Suprapubic skin (tissue), 4 donors: ENCODE measurements around the gene IFNK.

Experiments used
- EP300 ChIP-seq: sonication (generic); formaldehyde crosslinking; IDR thresholded peaks from one replicate; pipeline ENCODE4 v1.6.1; 2017; ENCODE audit warnings: antibody characterized with exemption
- POLR2A ChIP-seq, 2 donors: fragments of 450-650 bp; IDR thresholded peaks; one replicate each; pipeline ENCODE4 v1.6.1; 2017; ENCODE audit warnings: antibody characterized with exemption in 2 of 2, mild to moderate bottlenecking in 2 of 2, moderate library complexity in 2 of 2
- POLR2AphosphoS5 ChIP-seq, 3 donors: sonication (generic); formaldehyde crosslinking; IDR thresholded peaks; one replicate each; pipeline ENCODE4 v1.6.1; 2017; ENCODE audit warnings: antibody characterized with exemption in 3 of 3
- TF ChIP-seq, protein P1 (sequence below), 2 donors: fragments of 200-600 bp in 1 of 2; fragments of 450-650 bp in 1 of 2; sonication (generic) in 1 of 2; IDR thresholded peaks; one replicate each; pipeline ENCODE4 v1.5.1; 2016 to 2019; ENCODE audit warnings: antibody characterized with exemption in 2 of 2, mild to moderate bottlenecking in 1 of 2, moderate library complexity in 1 of 2

DNA sequence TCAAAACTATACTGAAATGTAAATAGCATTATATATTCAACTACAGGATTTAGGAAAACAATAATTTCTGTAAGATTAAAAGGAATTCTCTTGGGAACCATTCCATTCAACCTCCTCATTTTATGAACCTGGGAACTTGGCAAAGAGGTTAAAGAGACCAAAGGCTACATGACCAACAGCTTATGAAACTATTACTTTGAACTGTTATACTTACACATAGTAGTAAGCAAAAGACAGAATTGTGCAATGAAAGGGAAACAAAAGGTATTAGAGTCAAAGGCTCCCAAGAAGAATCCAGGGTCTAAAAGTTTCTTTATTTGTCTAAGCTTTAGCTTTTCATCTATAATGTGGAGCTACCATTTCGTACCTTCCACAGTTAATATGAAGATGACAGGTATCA is 42.0 kb downstream of the IFNK start:
- TF ChIP-seq, protein P1, sequence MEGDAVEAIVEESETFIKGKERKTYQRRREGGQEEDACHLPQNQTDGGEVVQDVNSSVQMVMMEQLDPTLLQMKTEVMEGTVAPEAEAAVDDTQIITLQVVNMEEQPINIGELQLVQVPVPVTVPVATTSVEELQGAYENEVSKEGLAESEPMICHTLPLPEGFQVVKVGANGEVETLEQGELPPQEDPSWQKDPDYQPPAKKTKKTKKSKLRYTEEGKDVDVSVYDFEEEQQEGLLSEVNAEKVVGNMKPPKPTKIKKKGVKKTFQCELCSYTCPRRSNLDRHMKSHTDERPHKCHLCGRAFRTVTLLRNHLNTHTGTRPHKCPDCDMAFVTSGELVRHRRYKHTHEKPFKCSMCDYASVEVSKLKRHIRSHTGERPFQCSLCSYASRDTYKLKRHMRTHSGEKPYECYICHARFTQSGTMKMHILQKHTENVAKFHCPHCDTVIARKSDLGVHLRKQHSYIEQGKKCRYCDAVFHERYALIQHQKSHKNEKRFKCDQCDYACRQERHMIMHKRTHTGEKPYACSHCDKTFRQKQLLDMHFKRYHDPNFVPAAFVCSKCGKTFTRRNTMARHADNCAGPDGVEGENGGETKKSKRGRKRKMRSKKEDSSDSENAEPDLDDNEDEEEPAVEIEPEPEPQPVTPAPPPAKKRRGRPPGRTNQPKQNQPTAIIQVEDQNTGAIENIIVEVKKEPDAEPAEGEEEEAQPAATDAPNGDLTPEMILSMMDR (IDR thresholded peaks at IDR 0.05): no peak
- TF ChIP-seq EP300 (no peak), POLR2A (IDR thresholded peaks at IDR 0.05) (no peak), POLR2AphosphoS5 (IDR thresholded peaks at IDR 0.05) (no peak)
